CD14-positive monocyte (primary cell): ENCODE data around the gene CCDC73. TPM values are rescaled to one million over a fixed set of nuclear protein-coding genes. Genes with fewer than 3 reads are reported as not detected.
"Not testable (repeated sequence)": the region's sequence is repeated elsewhere in the genome, so short reads cannot be mapped to it uniquely, and the experiment has no call there.

Experiments
- DNase-seq, 3 donors: peaks; one replicate each; pipeline ENCODE4 v3.0.0-alpha.2; 2011 to 2022
- H2AFZ ChIP-seq: 2 replicates; pipeline ENCODE4 v1.6.0; 2012; ENCODE audit warnings: mild to moderate bottlenecking, low read depth, low read length, inconsistent platforms; ENCODE audit not compliant: insufficient read depth, poor library complexity, severe bottlenecking
- H3K27ac ChIP-seq, 2 donors: 1 replicate in 1 of 2; 2 replicates in 1 of 2; pipeline ENCODE4 v1.5.1; 2012 to 2013; ENCODE audit warnings: low read length in 2 of 2, control low read depth in 1 of 2, inconsistent platforms in 1 of 2, low read depth in 1 of 2, mild to moderate bottlenecking in 1 of 2
- H3K27me3 ChIP-seq, 2 donors: one replicate each; pipeline versions ENCODE4 v1.6.0 to v1.6.1; 2011 to 2013; ENCODE audit warnings: low read length in 2 of 2; ENCODE audit not compliant: control insufficient read depth in 2 of 2, insufficient read depth in 2 of 2
- H3K36me3 ChIP-seq, 2 donors: replicated peaks in 1 of 2; 1 replicate in 1 of 2; 2 replicates in 1 of 2; pipeline versions ENCODE4 v1.5.1 to v1.6.1; 2012 to 2013; ENCODE audit warnings: low read length in 2 of 2, control low read depth in 1 of 2, inconsistent platforms in 1 of 2, mild to moderate bottlenecking in 1 of 2; ENCODE audit not compliant: insufficient read depth in 2 of 2, control insufficient read depth in 1 of 2
- H3K4me1 ChIP-seq, 2 donors: 1 replicate in 1 of 2; 2 replicates in 1 of 2; pipeline versions ENCODE4 v1.5.1 to v1.6.1; 2012 to 2013; ENCODE audit warnings: low read length in 2 of 2, control low read depth in 1 of 2, inconsistent platforms in 1 of 2, mild to moderate bottlenecking in 1 of 2, moderate library complexity in 1 of 2; ENCODE audit not compliant: insufficient read depth in 2 of 2, control insufficient read depth in 1 of 2
- H3K4me2 ChIP-seq: replicated peaks from 2 replicates; pipeline ENCODE3; 2012; ENCODE audit warnings: low read length, moderate library complexity, mild to moderate bottlenecking; ENCODE audit not compliant: poor library complexity, severe bottlenecking; ENCODE audit errors: extremely low read depth
- H3K4me3 ChIP-seq, 3 experiments: fragments of 200-600 bp in 1 of 3; sonication (generic) in 1 of 3; replicated peaks in 1 of 3; 1 replicate in 2 of 3; 2 replicates in 1 of 3; pipeline ENCODE4 v1.5.1; 2011 to 2013; ENCODE audit warnings: low read length in 3 of 3, mild to moderate bottlenecking in 3 of 3, control low read depth in 2 of 3, low read depth in 2 of 3, inconsistent platforms in 1 of 3, moderate library complexity in 1 of 3
- H3K79me2 ChIP-seq: 2 replicates; pipeline ENCODE4 v1.6.0; 2012; ENCODE audit warnings: mild to moderate bottlenecking, control low read depth, inconsistent platforms, low read length, moderate library complexity; ENCODE audit not compliant: insufficient read depth
- H3K9ac ChIP-seq: 2 replicates; pipeline ENCODE4 v1.6.0; 2017; ENCODE audit warnings: low read length, mild to moderate bottlenecking; ENCODE audit not compliant: insufficient read depth, poor library complexity, severe bottlenecking
- H3K9me3 ChIP-seq, 2 donors: replicated peaks in 1 of 2; 1 replicate in 1 of 2; 2 replicates in 1 of 2; pipeline versions ENCODE4 v1.5.1 to v1.6.1; 2012 to 2013; ENCODE audit warnings: low read length in 2 of 2, control low read depth in 1 of 2; ENCODE audit not compliant: control insufficient read depth in 1 of 2, insufficient read depth in 1 of 2
- H4K20me1 ChIP-seq: 2 replicates; pipeline ENCODE4 v1.6.0; 2012; ENCODE audit warnings: mild to moderate bottlenecking, low read length, control low read depth, moderate library complexity; ENCODE audit not compliant: insufficient read depth
- H3K27ac Mint-ChIP-seq, 7 donors: one replicate each; pipeline ENCODE4 v1.8.0; 2020; ENCODE audit warnings: mild to moderate bottlenecking in 7 of 7, mixed read lengths in 7 of 7, moderate library complexity in 6 of 7, inconsistent platforms in 2 of 7
- H3K27me3 Mint-ChIP-seq, 3 donors: one replicate each; pipeline ENCODE4 v1.8.0; 2021 to 2022; ENCODE audit warnings: low read depth in 3 of 3, mild to moderate bottlenecking in 3 of 3, mixed read lengths in 3 of 3, moderate library complexity in 3 of 3, inconsistent platforms in 1 of 3
- H3K36me3 Mint-ChIP-seq, 2 donors: one replicate each; pipeline ENCODE4 v1.8.0; 2020; ENCODE audit warnings: mixed read lengths in 2 of 2, inconsistent platforms in 1 of 2, mild to moderate bottlenecking in 1 of 2
- H3K4me1 Mint-ChIP-seq: one replicate; pipeline ENCODE4 v1.8.0; 2020; ENCODE audit warnings: mild to moderate bottlenecking, mixed read lengths
- H3K4me3 Mint-ChIP-seq, 2 donors: one replicate each; pipeline ENCODE4 v1.8.0; 2020; ENCODE audit warnings: mild to moderate bottlenecking in 2 of 2, mixed read lengths in 2 of 2, moderate library complexity in 1 of 2
- H3K9me3 Mint-ChIP-seq, 7 donors: one replicate each; pipeline ENCODE4 v1.8.0; 2020 to 2022; ENCODE audit warnings: mixed read lengths in 7 of 7, mild to moderate bottlenecking in 6 of 7, moderate library complexity in 6 of 7, inconsistent platforms in 2 of 7
- CTCF ChIP-seq: fragments of 200-600 bp; IDR thresholded peaks from one replicate; pipeline ENCODE4 v1.8.0; 2022; ENCODE audit warnings: antibody characterized with exemption, mild to moderate bottlenecking
- WGBS: methylation state at CpG from one replicate; pipeline ENCODE4 v1.1.5; 2013; ENCODE audit warnings: missing lambda C conversion rate; ENCODE audit not compliant: insufficient coverage; 5-methylcytosine and 5-hydroxymethylcytosine counted together
- intact Hi-C, 2 donors: fragments of 100-400 bp; cut with micrococcal nuclease; formaldehyde crosslinking; loops; one replicate each; pipeline versions ENCODE4 v1.15.0 to v1.15.1; 2023
- polyA plus RNA-seq, 3 donors: library from polyadenylated mRNA; depleted of rRNA in 1 of 3; unstranded in 2 of 3; stranded (reverse) in 1 of 3; fragments of 300-500 nt in 2 of 3; fragments of >200 nt in 1 of 3; fragmentation: Illumina TruSeq in 2 of 3; gene quantifications; 1 replicate in 2 of 3; 2 replicates in 1 of 3; pipeline ENCODE4 v1.2.3, GENCODE V29; 2012 to 2021

The CCDC73 gene
- polyA plus RNA-seq, 3 donors: 0.03 to 0.09 TPM; not detected in 1

GRCh38 chr11:32827276-32827675, 32.8 kb upstream of the CCDC73 start:
- H3K9me3 ChIP-seq: no peaks in the 10 kb centered on the region
- no peak for TF ChIP-seq CTCF
- H2AFZ ChIP-seq: no peak overlapping the region
- H3K4me1 Mint-ChIP-seq: peaks cover 34% of the 10 kb centered on the region
- 89% methylated on average over 1 of the region's 1 CpG for WGBS
- H3K79me2 ChIP-seq: peaks cover 40% of the 10 kb centered on the region
- no peak overlapping the region for H3K27ac Mint-ChIP-seq
- H4K20me1 ChIP-seq: no peaks in the 10 kb centered on the region
- intact Hi-C loops: no loop called here
- H3K4me1 ChIP-seq: peaks cover 29 to 39% of the 10 kb centered on the region in 2 donors
- H3K27ac ChIP-seq: no peak overlapping the region
- no peak overlapping the region for H3K4me3 ChIP-seq
- H3K27me3 Mint-ChIP-seq: peaks cover 0 to 1% (median 0%) of the 10 kb centered on the region in 3 donors
- H3K9me3 Mint-ChIP-seq: peaks cover 0 to 3% (median 0%) of the 10 kb centered on the region in 7 donors
- peaks cover 2% of the 10 kb centered on the region in 2 donors for H3K36me3 Mint-ChIP-seq
- no peak overlapping the region for H3K9ac ChIP-seq
- H3K27me3 ChIP-seq: no peaks in the 10 kb centered on the region
- no peak overlapping the region for H3K4me3 Mint-ChIP-seq
- no peak for DNase-seq
- no peak overlapping the region for H3K4me2 ChIP-seq
- no peaks in the 10 kb centered on the region for H3K36me3 ChIP-seq

GRCh38 chr11:32826113-32826512, 31.7 kb upstream of the CCDC73 start:
- Mint-ChIP-seq H3K27ac (no peak overlapping the region), H3K9me3 (peaks cover 0 to 3% (median 0%) of the 10 kb centered on the region in 7 donors), H3K27me3 (no peaks in the 10 kb centered on the region), H3K4me3 (no peak overlapping the region), H3K4me1 (peaks cover 35% of the 10 kb centered on the region), H3K36me3 (no peaks in the 10 kb centered on the region)
- Histone ChIP-seq H3K36me3 (no peaks in the 10 kb centered on the region), H2AFZ (no peak overlapping the region), H3K4me2 (no peak overlapping the region), H3K27ac (no peak overlapping the region), H4K20me1 (no peaks in the 10 kb centered on the region), H3K4me1 (peaks cover 36 to 49% of the 10 kb centered on the region in 2 donors), H3K9me3 (no peaks in the 10 kb centered on the region), H3K9ac (no peak overlapping the region), H3K4me3 (no peak overlapping the region), H3K79me2 (peaks cover 30% of the 10 kb centered on the region), H3K27me3 (no peaks in the 10 kb centered on the region)
- intact Hi-C loops: no loop called here
- no peak for DNase-seq
- TF ChIP-seq CTCF: no peak
- WGBS: no CpG with 5 or more reads among the region's 3 CpGs

GRCh38 chr11:32823617-32824016, 29.2 kb upstream of the CCDC73 start:
- H3K36me3 Mint-ChIP-seq, H3K9me3 Mint-ChIP-seq, H3K36me3 ChIP-seq, H3K9me3 ChIP-seq, H3K9ac ChIP-seq, H3K4me3 Mint-ChIP-seq, H3K4me3 ChIP-seq, H3K27me3 Mint-ChIP-seq, H3K4me2 ChIP-seq, H3K27me3 ChIP-seq, H3K79me2 ChIP-seq, H4K20me1 ChIP-seq, intact Hi-C loops, H2AFZ ChIP-seq: not testable (repeated sequence)
- Histone ChIP-seq H3K4me1 (peaks cover 22 to 48% of the 10 kb centered on the region in 2 donors), H3K27ac (peak overlapping the region in 1 of 2 donors; percentile 66)
- Mint-ChIP-seq H3K4me1 (peaks cover 31% of the 10 kb centered on the region), H3K27ac (peak overlapping the region in 6 of 7 donors; percentile 41 to 91 (median 73))
- no CpG with 5 or more reads among the region's 3 CpGs for WGBS
- DNase-seq: peak in 2 of 3 donors; percentile 33 to 61
